B cell (primary cell): ENCODE measurements around the gene DFFB. TPM values are rescaled to one million over a fixed set of nuclear protein-coding genes. Genes with fewer than 3 reads are reported as not detected.

Source experiments
- ATAC-seq: fragments of 200-7000 bp; cut with Tn5 transposase; one replicate; pipeline ENCODE4 v1.10.0; 2021; ENCODE audit warnings: low read depth, mild to moderate bottlenecking, moderate number of reproducible peaks, moderate library complexity
- CTCF ChIA-PET: fragments of 350-600 bp; sonication (Branson Sonifier 250); formaldehyde crosslinking; loops from one replicate; lab custom pipeline; 2021; ENCODE audit warnings: antibody characterized with exemption, inconsistent platforms; lab: Charles Lee
- POLR2A ChIA-PET: fragments of 350-600 bp; sonication (Branson Sonifier 250); formaldehyde crosslinking; loops from one replicate; lab custom pipeline; 2021; ENCODE audit warnings: antibody characterized with exemption; lab: Charles Lee
- DNase-seq: peaks from one replicate; pipeline ENCODE4 v3.0.0; 2013
- H2AFZ ChIP-seq: 2 replicates; pipeline ENCODE4 v1.6.1; 2012; ENCODE audit warnings: mild to moderate bottlenecking, low read depth, low read length; ENCODE audit not compliant: insufficient read depth, poor library complexity, severe bottlenecking
- H3K27ac ChIP-seq, 2 donors: 1 replicate in 1 of 2; 2 replicates in 1 of 2; pipeline ENCODE4 v1.5.1; 2012 to 2013; ENCODE audit warnings: low read length in 2 of 2, mild to moderate bottlenecking in 2 of 2, moderate library complexity in 1 of 2
- H3K27me3 ChIP-seq, 4 experiments: fragments of 200-600 bp in 1 of 4; sonication (generic) in 1 of 4; replicated peaks in 1 of 4; 1 replicate in 2 of 4; 2 replicates in 2 of 4; pipeline versions ENCODE4 v1.6.1 to v1.7.0; 2013 to 2016; ENCODE audit warnings: low read length in 3 of 4, mild to moderate bottlenecking in 2 of 4, mixed read lengths in 1 of 4, moderate library complexity in 1 of 4; ENCODE audit not compliant: insufficient read depth in 4 of 4, control insufficient read depth in 3 of 4; ENCODE audit errors: control extremely low read depth in 1 of 4
- H3K36me3 ChIP-seq, 2 experiments: replicated peaks in 1 of 2; 1 replicate in 1 of 2; 2 replicates in 1 of 2; pipeline versions ENCODE4 v1.6.1 to v1.7.1; 2013; ENCODE audit warnings: low read length in 1 of 2; ENCODE audit not compliant: insufficient read depth in 2 of 2, control insufficient read depth in 1 of 2; ENCODE audit errors: control extremely low read depth in 1 of 2, extremely low read depth in 1 of 2
- H3K4me1 ChIP-seq, 2 donors: fragments of 200-600 bp in 1 of 2; sonication (generic) in 1 of 2; 1 replicate in 1 of 2; 2 replicates in 1 of 2; pipeline versions ENCODE4 v1.5.1 to v1.6.1; 2013 to 2017; ENCODE audit warnings: low read length in 2 of 2; ENCODE audit not compliant: control insufficient read depth in 2 of 2, insufficient read depth in 2 of 2
- H3K4me2 ChIP-seq: replicated peaks from 2 replicates; pipeline ENCODE3; 2012; ENCODE audit warnings: mild to moderate bottlenecking, low read depth, low read length; ENCODE audit not compliant: poor library complexity, severe bottlenecking
- H3K4me3 ChIP-seq, 5 experiments: fragments of 200-600 bp in 1 of 5; sonication (generic) in 1 of 5; 1 replicate in 3 of 5; 2 replicates in 2 of 5; pipeline versions ENCODE4 v1.5.1 to v1.7.0; 2011 to 2016; ENCODE audit warnings: low read length in 4 of 5, mild to moderate bottlenecking in 4 of 5, low read depth in 2 of 5, control low read depth in 1 of 5, moderate library complexity in 1 of 5; ENCODE audit not compliant: insufficient read depth in 1 of 5; ENCODE audit errors: control extremely low read depth in 1 of 5, extremely low read depth in 1 of 5
- H3K79me2 ChIP-seq: fragments of 200-600 bp; sonication (generic); one replicate; pipeline ENCODE4 v1.6.0; 2016; ENCODE audit warnings: low read length; ENCODE audit not compliant: control insufficient read depth, insufficient read depth
- H3K9ac ChIP-seq: fragments of 200-600 bp; sonication (generic); 2 replicates; pipeline ENCODE4 v1.6.1; 2017; ENCODE audit warnings: mild to moderate bottlenecking, low read length, moderate library complexity
- H3K9me3 ChIP-seq, 3 donors: one replicate each; pipeline versions ENCODE4 v1.6.1 to v1.7.1; 2013; ENCODE audit warnings: low read length in 2 of 3; ENCODE audit not compliant: control insufficient read depth in 2 of 3, insufficient read depth in 1 of 3; ENCODE audit errors: control extremely low read depth in 1 of 3
- H4K20me1 ChIP-seq: 2 replicates; pipeline ENCODE4 v1.6.0; 2012; ENCODE audit warnings: mild to moderate bottlenecking, low read length; ENCODE audit not compliant: insufficient read depth, control insufficient read depth, poor library complexity, severe bottlenecking
- H3K27ac Mint-ChIP-seq: one replicate; pipeline ENCODE4 v1.8.0; 2021; ENCODE audit warnings: mixed read lengths
- H3K27me3 Mint-ChIP-seq: one replicate; pipeline ENCODE4 v1.8.0; 2021; ENCODE audit warnings: mixed read lengths
- H3K4me1 Mint-ChIP-seq: one replicate; pipeline ENCODE4 v1.8.0; 2021; ENCODE audit warnings: mixed read lengths
- H3K4me3 Mint-ChIP-seq: one replicate; pipeline ENCODE4 v1.8.0; 2021; ENCODE audit warnings: mixed read lengths
- H3K9me3 Mint-ChIP-seq: one replicate; pipeline ENCODE4 v1.8.0; 2022; ENCODE audit warnings: mixed read lengths; ENCODE audit not compliant: insufficient read depth
- CTCF ChIP-seq: fragments of 200-600 bp; IDR thresholded peaks from one replicate; pipeline ENCODE4 v1.8.0; 2022; ENCODE audit warnings: antibody characterized with exemption, mild to moderate bottlenecking
- EZH2 ChIP-seq: IDR thresholded peaks from 2 replicates; pipeline ENCODE4 v1.6.1; 2012; ENCODE audit warnings: borderline replicate concordance, low read depth, mild to moderate bottlenecking, moderate library complexity, low read length; ENCODE audit not compliant: insufficient read depth, poor library complexity, severe bottlenecking
- WGBS: methylation state at CpG from one replicate; pipeline ENCODE4 v1.1.5; 2013; ENCODE audit warnings: missing lambda C conversion rate; ENCODE audit not compliant: insufficient coverage; 5-methylcytosine and 5-hydroxymethylcytosine counted together
- intact Hi-C: fragments of 100-400 bp; cut with micrococcal nuclease; formaldehyde crosslinking; loops from one replicate; pipeline ENCODE4 v1.10.0; 2022
- polyA plus RNA-seq: library from polyadenylated mRNA; depleted of rRNA; stranded (reverse); fragments of >200 nt; gene quantifications from 2 replicates; pipeline ENCODE4 v1.2.3, GENCODE V29; 2012
- total RNA-seq, 2 donors: library from RNA; stranded (reverse); fragments of 120-200 nt in 1 of 2; gene quantifications; 1 replicate in 1 of 2; 2 replicates in 1 of 2; pipeline versions ENCODE4 v1.2.3 to v1.2.4, GENCODE V29; 2013 to 2022

The DFFB gene
- total and polyA plus RNA-seq, 2 donors (not counting 1 experiment from before 2014, with no cell fraction given): 14.0 to 17.4 TPM

- CTCF ChIA-PET: no interaction called here
- no peaks in the 10 kb centered on the region for H3K9me3 Mint-ChIP-seq
- ATAC-seq (no peak), DNase-seq (no peak)
- Histone ChIP-seq H2AFZ (no peak overlapping the region), H3K4me2 (no peak overlapping the region), H3K36me3 (peaks cover 2 to 28% of the 10 kb centered on the region in 2 experiments), H3K4me1 (peaks cover 0 to 4% of the 10 kb centered on the region in 2 donors), H3K27ac (no peak overlapping the region), H3K79me2 (peaks cover 35% of the 10 kb centered on the region), H3K9me3 (peaks cover 0 to 3% (median 0%) of the 10 kb centered on the region in 3 donors), H3K27me3 (no peaks in the 10 kb centered on the region), H4K20me1 (peaks cover 38% of the 10 kb centered on the region), H3K4me3 (no peak overlapping the region), H3K9ac (no peak overlapping the region)
- no peak overlapping the region for H3K27ac Mint-ChIP-seq
- 90% methylated on average over 6 of the region's 12 CpGs for WGBS
- H3K27me3 Mint-ChIP-seq: no peaks in the 10 kb centered on the region
- peaks cover 6% of the 10 kb centered on the region for H3K4me1 Mint-ChIP-seq
- TF ChIP-seq EZH2 (no peak), CTCF (no peak)
- intact Hi-C loops: no loop called here
- H3K4me3 Mint-ChIP-seq: no peak overlapping the region
- POLR2A ChIA-PET: interaction anchor here (0.6 kb wide), 1 partner anchor 1954 kb away, joined by 3 read pairs; no protein-coding TSS in a partner anchor
These were observed 6.1 kb downstream of the DFFB start for GRCh38 chr1:3863231-3863935.

DNA sequence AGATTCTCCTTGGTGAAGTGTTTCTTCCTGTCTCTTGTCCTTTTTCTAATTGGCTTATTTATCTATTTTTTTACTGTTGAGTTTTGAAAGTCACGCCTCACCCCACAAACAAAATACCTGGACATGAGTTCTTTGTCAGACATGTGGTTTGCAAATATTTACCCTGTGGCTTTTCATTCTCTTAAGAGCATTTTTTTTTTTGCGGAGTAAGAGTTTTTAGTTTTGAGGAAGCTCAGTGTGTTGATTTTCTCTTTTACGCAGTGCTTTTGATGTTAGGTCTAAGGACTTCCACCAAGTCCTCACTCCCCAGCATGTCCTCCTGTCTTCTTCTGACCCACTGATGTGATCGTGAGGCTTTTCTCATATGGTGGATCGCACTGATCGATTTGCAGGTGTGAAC lies 7.6 kb downstream of the DFFB start:
- H3K79me2 ChIP-seq: peaks cover 20% of the 10 kb centered on the region
- 80% methylated on average over 1 of the region's 6 CpGs for WGBS
- CTCF ChIA-PET: no interaction called here
- no peak overlapping the region for H3K9ac ChIP-seq
- no peak for DNase-seq
- H3K4me1 Mint-ChIP-seq: no peaks in the 10 kb centered on the region
- no peak overlapping the region for H3K27ac ChIP-seq
- peaks cover 2 to 38% of the 10 kb centered on the region in 2 experiments for H3K36me3 ChIP-seq
- H3K4me2 ChIP-seq: no peak overlapping the region
- H3K4me1 ChIP-seq: no peaks in the 10 kb centered on the region
- H3K4me3 ChIP-seq: no peak overlapping the region
- intact Hi-C loops: no loop called here
- no peak overlapping the region for H3K27ac Mint-ChIP-seq
- H3K27me3 Mint-ChIP-seq: no peaks in the 10 kb centered on the region
- H3K9me3 ChIP-seq: peaks cover 0 to 6% (median 0%) of the 10 kb centered on the region in 3 donors
- no peak for ATAC-seq
- H3K4me3 Mint-ChIP-seq: no peak overlapping the region
- no peak overlapping the region for H2AFZ ChIP-seq
- POLR2A ChIA-PET: no interaction called here
- no peaks in the 10 kb centered on the region for H3K27me3 ChIP-seq
- H4K20me1 ChIP-seq: peaks cover 24% of the 10 kb centered on the region
- TF ChIP-seq CTCF (no peak), EZH2 (no peak)
- H3K9me3 Mint-ChIP-seq: no peaks in the 10 kb centered on the region
